Breast epithelium (tissue), 4 donors: ENCODE data around the gene TBC1D10A. TPM values are rescaled to one million over a fixed set of nuclear protein-coding genes. Genes with fewer than 3 reads are reported as not detected.

Experiments
- DNase-seq, 2 donors: peaks; one replicate each; pipeline ENCODE4 v3.0.0-alpha.2; 2019; ENCODE audit warnings: low spot score in 2 of 2
- H3K27ac ChIP-seq, 2 donors: fragments of 200-600 bp; sonication (generic) in 1 of 2; one replicate each; pipeline ENCODE4 v1.5.1; 2016 to 2019; ENCODE audit warnings: mild to moderate bottlenecking in 1 of 2
- H3K27me3 ChIP-seq, 2 donors: fragments of 200-600 bp; sonication (generic) in 1 of 2; one replicate each; pipeline versions ENCODE4 v1.5.1 to v1.6.0; 2017 to 2019; ENCODE audit warnings: control low read depth in 1 of 2, mild to moderate bottlenecking in 1 of 2
- H3K36me3 ChIP-seq: fragments of 200-600 bp; one replicate; pipeline ENCODE4 v1.5.1; 2019
- H3K4me1 ChIP-seq, 2 donors: fragments of 200-600 bp; sonication (generic); one replicate each; pipeline ENCODE4 v1.5.1; 2016 to 2019; ENCODE audit warnings: control low read depth in 1 of 2
- H3K4me3 ChIP-seq, 3 donors: fragments of 200-600 bp; sonication (generic); 1 replicate in 2 of 3; 2 replicates in 1 of 3; pipeline ENCODE4 v1.5.1; 2016 to 2019; ENCODE audit warnings: mild to moderate bottlenecking in 3 of 3, moderate library complexity in 2 of 3
- H3K9me3 ChIP-seq, 2 donors: fragments of 200-600 bp; sonication (generic) in 1 of 2; one replicate each; pipeline ENCODE4 v1.5.1; 2016 to 2019; ENCODE audit warnings: control low read depth in 1 of 2
- CTCF ChIP-seq, 3 donors: fragments of 450-650 bp; IDR thresholded peaks; one replicate each; pipeline ENCODE4 v1.5.1; 2016 to 2017; ENCODE audit warnings: antibody characterized with exemption in 3 of 3, mild to moderate bottlenecking in 3 of 3, moderate library complexity in 3 of 3
- POLR2A ChIP-seq: fragments of 450-650 bp; IDR thresholded peaks from one replicate; pipeline ENCODE4 v1.6.1; 2016; ENCODE audit warnings: antibody characterized with exemption, mild to moderate bottlenecking, moderate library complexity
- POLR2AphosphoS5 ChIP-seq, 3 donors: sonication (generic); formaldehyde crosslinking; IDR thresholded peaks; one replicate each; pipeline ENCODE4 v1.6.1; 2017; ENCODE audit warnings: antibody characterized with exemption in 3 of 3
- intact Hi-C: fragments of 100-400 bp; cut with DNase I; formaldehyde crosslinking; loops from one replicate; pipeline ENCODE4 v1.15.1; 2023; ENCODE audit warnings: low total_unique reads
- total RNA-seq, 3 donors: library from RNA; depleted of rRNA; stranded (reverse); fragments of >200 nt; gene quantifications; one replicate each; pipeline ENCODE4 v1.1.0, GENCODE V29; 2016

TBC1D10A gene
- total RNA-seq, 3 donors from 2014 or later: 25.0 to 50.1 (median 32.4) TPM

GRCh38 chr22:30371981-30372380 lies 45.2 kb upstream of the TBC1D10A start:
- H3K4me3 ChIP-seq: no peak overlapping the region

GRCh38 chr22:30371321-30371720 lies 44.6 kb upstream of the TBC1D10A start:
- TF ChIP-seq POLR2AphosphoS5 (IDR thresholded peaks at IDR 0.05) (no peak), POLR2A (no peak), CTCF (IDR thresholded peaks at IDR 0.05) (no peak)
- no peaks in the 10 kb centered on the region for H3K4me1 ChIP-seq
- H3K27me3 ChIP-seq: no peaks in the 10 kb centered on the region
- H3K9me3 ChIP-seq: no peaks in the 10 kb centered on the region
- H3K27ac ChIP-seq: no peak overlapping the region
- H3K4me3 ChIP-seq: no peak overlapping the region
- DNase-seq: no peak
- H3K36me3 ChIP-seq: no peaks in the 10 kb centered on the region
- intact Hi-C loops: no loop called here

More at GRCh38 chr22:30371981-30372380, 45.2 kb upstream of the TBC1D10A start:
- H3K9me3 ChIP-seq: no peaks in the 10 kb centered on the region
- intact Hi-C loops: no loop called here
- DNase-seq: no peak
- H3K4me1 ChIP-seq: no peaks in the 10 kb centered on the region
- H3K27ac ChIP-seq: no peak overlapping the region
- TF ChIP-seq POLR2AphosphoS5 (IDR thresholded peaks at IDR 0.05) (no peak), CTCF (IDR thresholded peaks at IDR 0.05) (no peak), POLR2A (no peak)
- H3K27me3 ChIP-seq: no peaks in the 10 kb centered on the region
- no peaks in the 10 kb centered on the region for H3K36me3 ChIP-seq

GRCh38 chr22:30370641-30371230 lies 44.0 kb upstream of the TBC1D10A start:
- intact Hi-C loops: no loop called here

GRCh38 chr22:30368420-30368819 lies 41.7 kb upstream of the TBC1D10A start:
- intact Hi-C loops: no loop called here

More at GRCh38 chr22:30370641-30371230, 44.0 kb upstream of the TBC1D10A start:
- no peak for TF ChIP-seq CTCF (IDR thresholded peaks at IDR 0.05)
- no peak for TF ChIP-seq POLR2A
- no peak for TF ChIP-seq POLR2AphosphoS5 (IDR thresholded peaks at IDR 0.05)
- H3K4me1 ChIP-seq: no peaks in the 10 kb centered on the region
- no peak overlapping the region for H3K27ac ChIP-seq
- no peak for DNase-seq
- no peaks in the 10 kb centered on the region for H3K36me3 ChIP-seq
- H3K9me3 ChIP-seq: no peaks in the 10 kb centered on the region
- no peaks in the 10 kb centered on the region for H3K27me3 ChIP-seq
- no peak overlapping the region for H3K4me3 ChIP-seq

GRCh38 chr22:30365891-30366290 lies 39.1 kb upstream of the TBC1D10A start:
- DNase-seq: no peak
- TF ChIP-seq CTCF (IDR thresholded peaks at IDR 0.05) (no peak), POLR2AphosphoS5 (IDR thresholded peaks at IDR 0.05) (no peak), POLR2A (no peak)
- no peaks in the 10 kb centered on the region for H3K9me3 ChIP-seq
- H3K4me3 ChIP-seq: no peak overlapping the region
- H3K27me3 ChIP-seq: no peaks in the 10 kb centered on the region
- no peaks in the 10 kb centered on the region for H3K36me3 ChIP-seq
- no peak overlapping the region for H3K27ac ChIP-seq
- intact Hi-C loops: no loop called here
- no peaks in the 10 kb centered on the region for H3K4me1 ChIP-seq

More at GRCh38 chr22:30368420-30368819, 41.7 kb upstream of the TBC1D10A start:
- no peaks in the 10 kb centered on the region for H3K36me3 ChIP-seq
- H3K4me3 ChIP-seq: no peak overlapping the region
- no peak for DNase-seq
- H3K27ac ChIP-seq: no peak overlapping the region
- no peaks in the 10 kb centered on the region for H3K27me3 ChIP-seq
- no peaks in the 10 kb centered on the region for H3K4me1 ChIP-seq
- no peaks in the 10 kb centered on the region for H3K9me3 ChIP-seq
- TF ChIP-seq CTCF (IDR thresholded peaks at IDR 0.05): no peak
